AG09319 (cell line): Measurements from ENCODE around the gene PEX14.

Experiments used
- DNase-seq: peaks from one replicate; pipeline ENCODE4 v3.0.0-alpha.2; 2010; ENCODE audit warnings: low read depth; ENCODE audit errors: extremely low read depth
- TF ChIP-seq, protein P1 (sequence below): IDR thresholded peaks from 2 replicates; pipeline ENCODE4 v1.5.1; 2011; ENCODE audit warnings: low read depth, mild to moderate bottlenecking, inconsistent platforms, low read length, moderate library complexity

Gene PEX14

DNA sequence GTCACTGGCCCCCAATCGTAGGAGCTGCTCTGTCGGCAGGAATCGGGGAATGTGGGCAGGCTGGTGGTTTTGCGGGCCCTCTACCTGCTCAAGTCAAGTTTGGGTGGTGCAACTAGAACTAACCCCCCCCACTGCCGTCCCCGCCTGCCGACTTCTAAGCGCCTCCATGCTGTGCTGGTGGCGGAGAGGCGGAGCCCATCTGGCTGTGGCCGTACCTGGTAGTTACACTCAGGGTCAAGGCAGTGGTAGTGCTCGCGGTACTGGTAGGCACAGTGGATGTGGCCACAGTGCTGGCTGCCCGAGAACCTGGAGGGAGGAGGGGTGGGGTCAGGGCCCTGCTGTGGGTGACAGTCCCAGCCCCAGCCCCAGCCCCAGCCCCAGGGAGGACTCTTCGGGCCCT lies 181.7 kb downstream of the PEX14 start:
- no peak for DNase-seq
- TF ChIP-seq, protein P1, sequence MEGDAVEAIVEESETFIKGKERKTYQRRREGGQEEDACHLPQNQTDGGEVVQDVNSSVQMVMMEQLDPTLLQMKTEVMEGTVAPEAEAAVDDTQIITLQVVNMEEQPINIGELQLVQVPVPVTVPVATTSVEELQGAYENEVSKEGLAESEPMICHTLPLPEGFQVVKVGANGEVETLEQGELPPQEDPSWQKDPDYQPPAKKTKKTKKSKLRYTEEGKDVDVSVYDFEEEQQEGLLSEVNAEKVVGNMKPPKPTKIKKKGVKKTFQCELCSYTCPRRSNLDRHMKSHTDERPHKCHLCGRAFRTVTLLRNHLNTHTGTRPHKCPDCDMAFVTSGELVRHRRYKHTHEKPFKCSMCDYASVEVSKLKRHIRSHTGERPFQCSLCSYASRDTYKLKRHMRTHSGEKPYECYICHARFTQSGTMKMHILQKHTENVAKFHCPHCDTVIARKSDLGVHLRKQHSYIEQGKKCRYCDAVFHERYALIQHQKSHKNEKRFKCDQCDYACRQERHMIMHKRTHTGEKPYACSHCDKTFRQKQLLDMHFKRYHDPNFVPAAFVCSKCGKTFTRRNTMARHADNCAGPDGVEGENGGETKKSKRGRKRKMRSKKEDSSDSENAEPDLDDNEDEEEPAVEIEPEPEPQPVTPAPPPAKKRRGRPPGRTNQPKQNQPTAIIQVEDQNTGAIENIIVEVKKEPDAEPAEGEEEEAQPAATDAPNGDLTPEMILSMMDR: no peak

- DNase-seq: no peak
- TF ChIP-seq, protein P1: no peak
These were observed 182.5 kb downstream of the PEX14 start for GRCh38 chr1:10657088-10657847.

DNA sequence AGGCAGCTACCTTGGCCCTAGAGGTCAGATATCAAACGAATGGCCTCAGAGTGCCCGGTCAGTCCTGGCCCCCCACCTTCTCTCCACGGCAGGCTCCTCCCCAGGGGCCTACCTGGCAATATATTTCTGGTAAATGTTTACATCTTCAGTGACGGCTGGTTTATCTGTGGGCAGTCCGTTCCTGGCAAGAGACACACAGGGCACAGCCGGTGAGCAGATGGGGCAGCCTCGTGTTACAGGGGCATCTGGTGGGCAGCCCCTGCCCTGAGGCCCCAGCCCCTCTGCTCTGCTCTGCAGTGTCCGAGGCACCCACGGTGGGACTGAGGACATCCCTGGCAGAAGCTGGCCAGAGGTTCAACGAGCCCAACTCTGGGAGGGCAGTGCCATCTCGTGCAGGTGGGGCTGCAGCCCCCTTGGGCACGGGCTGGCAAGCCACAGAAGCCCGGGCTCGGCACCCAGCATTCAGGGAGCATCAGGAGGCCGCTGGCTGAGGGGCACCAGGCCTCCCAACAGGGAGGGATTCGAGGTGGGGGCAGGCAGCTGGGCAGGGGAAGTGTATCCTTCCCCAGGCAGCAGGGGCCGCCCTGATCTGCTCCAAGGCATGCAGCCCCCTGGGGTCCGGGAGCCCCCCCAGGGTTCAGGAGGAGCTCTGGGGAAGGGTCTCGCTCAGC lies 183.8 kb downstream of the PEX14 start:
- DNase-seq: no peak
- TF ChIP-seq, protein P1: no peak

GRCh38 chr1:10659218-10659617 lies 184.5 kb downstream of the PEX14 start:
- TF ChIP-seq, protein P1: no peak
- no peak for DNase-seq

- TF ChIP-seq, protein P1: no peak
- DNase-seq: no peak
These were observed 185.1 kb downstream of the PEX14 start for GRCh38 chr1:10659646-10660540.

GRCh38 chr1:10661453-10661852 lies 186.7 kb downstream of the PEX14 start:
- TF ChIP-seq, protein P1: no peak
- no peak for DNase-seq
